ENCODE results near the gene CROCC. TPM values are rescaled to one million over a fixed set of nuclear protein-coding genes. Genes with fewer than 3 reads are reported as not detected.
A peak's percentile ranks its signal among the peaks of the same experiment; 100 is the strongest.

The CROCC gene
- total RNA-seq, 2 donors from 2014 or later: 16.8 to 24.7 TPM

GRCh38 chr1:17017435-17017834 lies 95.7 kb downstream of the CROCC start:
- DNase-seq (no peak), ATAC-seq (replicated peaks in 1 of 2) (no peak)
- no peaks in the 10 kb centered on the region for H3K9me3 Mint-ChIP-seq
- no peak overlapping the region for H3K27ac Mint-ChIP-seq
- H3K27me3 Mint-ChIP-seq (ENCODE audit: low read depth): no peaks in the 10 kb centered on the region
- peaks cover 12% of the 10 kb centered on the region for H3K4me1 Mint-ChIP-seq (ENCODE audit: low read depth)
- H3K36me3 Mint-ChIP-seq (ENCODE audit: insufficient read depth in 2 of 2): peaks cover 0 to 7% of the 10 kb centered on the region in 2 donors
- no peak overlapping the region for H3K4me3 Mint-ChIP-seq

- no peak for DNase-seq
- Mint-ChIP-seq H3K27ac (peak overlapping the region; percentile 88), H3K4me1 (ENCODE audit: low read depth) (peaks cover 12% of the 10 kb centered on the region), H3K9me3 (no peaks in the 10 kb centered on the region), H3K4me3 (no peak overlapping the region), H3K27me3 (ENCODE audit: low read depth) (no peaks in the 10 kb centered on the region), H3K36me3 (ENCODE audit: insufficient read depth in 2 of 2) (peaks cover 0 to 7% of the 10 kb centered on the region in 2 donors)
- no peak for ATAC-seq (replicated peaks in 1 of 2)
Observed at GRCh38 chr1:17018849-17019248, 97.1 kb downstream of the CROCC start.

GRCh38 chr1:17020502-17020901 lies 98.8 kb downstream of the CROCC start:
- H3K4me1 Mint-ChIP-seq (ENCODE audit: low read depth): peaks cover 12% of the 10 kb centered on the region
- H3K27me3 Mint-ChIP-seq (ENCODE audit: low read depth): no peaks in the 10 kb centered on the region
- H3K4me3 Mint-ChIP-seq: no peak overlapping the region
- H3K27ac Mint-ChIP-seq: no peak overlapping the region
- peaks cover 0 to 8% of the 10 kb centered on the region in 2 donors for H3K36me3 Mint-ChIP-seq (ENCODE audit: insufficient read depth in 2 of 2)
- H3K9me3 Mint-ChIP-seq: no peaks in the 10 kb centered on the region
- DNase-seq: no peak
- ATAC-seq (replicated peaks in 1 of 2): no peak

GRCh38 chr1:17021896-17022295 lies 100.2 kb downstream of the CROCC start:
- Mint-ChIP-seq H3K27me3 (ENCODE audit: low read depth) (no peaks in the 10 kb centered on the region), H3K4me1 (ENCODE audit: low read depth) (peaks cover 12% of the 10 kb centered on the region), H3K4me3 (no peak overlapping the region), H3K27ac (no peak overlapping the region), H3K9me3 (no peaks in the 10 kb centered on the region), H3K36me3 (ENCODE audit: insufficient read depth in 2 of 2) (peaks cover 0 to 8% of the 10 kb centered on the region in 2 donors)
- DNase-seq (no peak), ATAC-seq (replicated peaks in 1 of 2) (no peak)

Other genes with a start within 250 kb of the CROCC start
- 1,000 to 10,000 TPM; 1,100 to 1,278 TPM for gene RNU1-4, start 181.4 kb upstream of the CROCC start, total RNA-seq
- 1,000 to 10,000 TPM; 1,100 to 1,278 TPM for gene RNU1-2, start 26.0 kb upstream of the CROCC start, total RNA-seq
- under 1 TPM; 0.37 to 0.67 TPM for gene MFAP2, start 58.7 kb downstream of the CROCC start, total RNA-seq
- gene ATP13A2, start 90.0 kb downstream of the CROCC start, total RNA-seq: 10 to 100 TPM; 22.2 to 23.8 TPM
- gene SDHB, start 132.1 kb downstream of the CROCC start, total RNA-seq: 100 to 1,000 TPM in 1 of 2 donors, 10 to 100 TPM in 1; 98.2 to 101 TPM
- gene PADI2, start 197.5 kb downstream of the CROCC start, total RNA-seq: under 1 TPM; 0.10 to 0.14 TPM